Measurements from ENCODE around the gene PLA2G5. TPM values are rescaled to one million over a fixed set of nuclear protein-coding genes. Genes with fewer than 3 reads are reported as not detected.

The PLA2G5 gene
- total RNA-seq, 4 donors from 2014 or later = 17.7 to 46.2 (median 28.4) TPM

- H3K27me3 ChIP-seq = no peaks in the 10 kb centered on the region
- WGBS = 95% methylated on average over 2 of the region's 2 CpGs
- intact Hi-C loops (cut with DNase I) = no loop called here
- H3K4me1 ChIP-seq = peaks cover 42 to 61% (median 49%) of the 10 kb centered on the region in 4 donors
- peak overlapping the region in 2 of 4 donors; percentile 8 to 87 for H3K27ac ChIP-seq (replicated peaks in 1 of 4)
- H3K9me3 ChIP-seq = no peaks in the 10 kb centered on the region
- peak; percentile 47 for DNase-seq (ENCODE audit: extremely low spot score)
- no peak overlapping the region for H3K4me3 ChIP-seq
- peaks cover 0 to 25% (median 0%) of the 10 kb centered on the region in 4 donors for H3K36me3 ChIP-seq
- no peak for TF ChIP-seq POLR2AphosphoS5 (IDR thresholded peaks at IDR 0.05)
- TF ChIP-seq EP300 (IDR thresholded peaks at IDR 0.05) = no peak
- TF ChIP-seq, protein P1, sequence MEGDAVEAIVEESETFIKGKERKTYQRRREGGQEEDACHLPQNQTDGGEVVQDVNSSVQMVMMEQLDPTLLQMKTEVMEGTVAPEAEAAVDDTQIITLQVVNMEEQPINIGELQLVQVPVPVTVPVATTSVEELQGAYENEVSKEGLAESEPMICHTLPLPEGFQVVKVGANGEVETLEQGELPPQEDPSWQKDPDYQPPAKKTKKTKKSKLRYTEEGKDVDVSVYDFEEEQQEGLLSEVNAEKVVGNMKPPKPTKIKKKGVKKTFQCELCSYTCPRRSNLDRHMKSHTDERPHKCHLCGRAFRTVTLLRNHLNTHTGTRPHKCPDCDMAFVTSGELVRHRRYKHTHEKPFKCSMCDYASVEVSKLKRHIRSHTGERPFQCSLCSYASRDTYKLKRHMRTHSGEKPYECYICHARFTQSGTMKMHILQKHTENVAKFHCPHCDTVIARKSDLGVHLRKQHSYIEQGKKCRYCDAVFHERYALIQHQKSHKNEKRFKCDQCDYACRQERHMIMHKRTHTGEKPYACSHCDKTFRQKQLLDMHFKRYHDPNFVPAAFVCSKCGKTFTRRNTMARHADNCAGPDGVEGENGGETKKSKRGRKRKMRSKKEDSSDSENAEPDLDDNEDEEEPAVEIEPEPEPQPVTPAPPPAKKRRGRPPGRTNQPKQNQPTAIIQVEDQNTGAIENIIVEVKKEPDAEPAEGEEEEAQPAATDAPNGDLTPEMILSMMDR (IDR thresholded peaks at IDR 0.05) = no peak
Measured at GRCh38 chr1:20073256-20073655, 3.3 kb downstream of the PLA2G5 start.

DNA sequence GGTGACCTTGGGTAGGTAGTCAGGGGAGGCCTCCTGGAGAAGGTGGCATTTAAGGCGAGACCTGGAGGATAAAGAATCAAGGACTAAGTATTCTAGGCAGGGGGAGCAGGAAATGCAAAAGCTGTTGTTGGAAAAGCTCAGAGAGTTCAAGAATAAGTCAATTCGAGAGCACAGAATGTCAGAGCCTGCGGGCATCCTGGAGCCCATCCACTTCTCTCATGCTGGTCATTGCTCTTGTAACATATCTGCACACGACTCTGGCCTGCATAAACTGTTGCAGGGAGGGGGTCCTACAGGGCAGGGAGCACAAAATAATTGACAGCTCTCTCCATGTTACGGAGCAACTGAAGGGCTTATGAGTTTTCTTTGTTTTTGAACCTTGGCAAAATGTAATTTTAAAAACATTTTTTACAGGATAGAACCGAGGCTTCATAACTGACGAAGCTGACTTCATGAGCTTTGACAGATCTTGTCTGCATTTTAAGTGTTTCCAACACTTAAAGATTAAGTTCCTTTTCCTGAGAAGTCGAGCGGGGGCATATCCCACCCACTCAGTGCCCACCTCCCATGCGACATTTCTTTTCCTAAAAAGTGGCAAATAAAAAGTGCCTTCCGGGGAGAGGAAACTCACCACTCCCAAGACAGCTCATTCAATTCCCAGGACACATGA is 4.2 kb downstream of the PLA2G5 start:
- TF ChIP-seq EP300 (IDR thresholded peaks at IDR 0.05) (no peak), POLR2AphosphoS5 (IDR thresholded peaks at IDR 0.05) (no peak), POLR2A (IDR thresholded peaks at IDR 0.05; ENCODE audit: low read depth) (no peak)
- TF ChIP-seq, protein P1 (IDR thresholded peaks at IDR 0.05) = no peak
- Histone ChIP-seq H3K27ac (replicated peaks in 1 of 4) (peak overlapping the region in 3 of 4 donors; percentile 17 to 87 (median 30)), H3K4me1 (peaks cover 37 to 56% (median 43%) of the 10 kb centered on the region in 4 donors), H3K36me3 (peaks cover 0 to 28% (median 0%) of the 10 kb centered on the region in 4 donors), H3K4me3 (no peak overlapping the region), H3K27me3 (no peaks in the 10 kb centered on the region), H3K9me3 (no peaks in the 10 kb centered on the region)
- no peak for DNase-seq (ENCODE audit: extremely low spot score)
- 68% methylated on average over 11 of the region's 11 CpGs for WGBS
- intact Hi-C loops (cut with DNase I) = no loop called here

DNA sequence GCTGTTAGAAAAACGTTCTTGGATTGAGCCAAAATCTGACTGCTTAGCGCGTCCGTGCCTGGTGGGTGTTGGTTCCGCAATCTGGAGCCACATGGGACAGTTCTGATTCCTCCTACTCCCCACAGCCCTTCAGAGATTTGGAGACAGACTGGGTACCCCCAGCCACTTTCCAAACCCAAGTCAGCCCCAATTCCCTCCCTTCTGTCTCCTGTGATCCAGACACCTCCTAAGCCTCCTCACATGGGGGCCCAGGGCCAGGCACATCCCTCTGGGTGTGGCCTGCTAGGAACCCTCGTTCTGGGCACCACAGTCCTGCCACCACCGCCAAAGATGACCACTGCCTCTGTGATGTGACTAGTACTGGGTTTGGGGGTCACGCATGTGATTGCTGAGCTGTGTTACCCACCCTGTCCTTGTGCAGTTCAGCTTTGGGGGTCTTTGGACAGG is 4.8 kb downstream of the PLA2G5 start:
- Histone ChIP-seq H3K36me3 (peaks cover 0 to 28% (median 0%) of the 10 kb centered on the region in 4 donors), H3K4me1 (peaks cover 33 to 52% (median 39%) of the 10 kb centered on the region in 4 donors), H3K27ac (replicated peaks in 1 of 4) (peak overlapping the region in 2 of 4 donors; percentile 17 to 30), H3K9me3 (no peaks in the 10 kb centered on the region), H3K27me3 (no peaks in the 10 kb centered on the region), H3K4me3 (no peak overlapping the region)
- no peak for TF ChIP-seq POLR2AphosphoS5 (IDR thresholded peaks at IDR 0.05)
- no peak for TF ChIP-seq POLR2A (IDR thresholded peaks at IDR 0.05; ENCODE audit: low read depth)
- no peak for TF ChIP-seq EP300 (IDR thresholded peaks at IDR 0.05)
- TF ChIP-seq, protein P1 (IDR thresholded peaks at IDR 0.05) = no peak
- DNase-seq (ENCODE audit: extremely low spot score) = no peak
- intact Hi-C loops (cut with DNase I) = no loop called here
- 63% methylated on average over 8 of the region's 8 CpGs for WGBS

DNA sequence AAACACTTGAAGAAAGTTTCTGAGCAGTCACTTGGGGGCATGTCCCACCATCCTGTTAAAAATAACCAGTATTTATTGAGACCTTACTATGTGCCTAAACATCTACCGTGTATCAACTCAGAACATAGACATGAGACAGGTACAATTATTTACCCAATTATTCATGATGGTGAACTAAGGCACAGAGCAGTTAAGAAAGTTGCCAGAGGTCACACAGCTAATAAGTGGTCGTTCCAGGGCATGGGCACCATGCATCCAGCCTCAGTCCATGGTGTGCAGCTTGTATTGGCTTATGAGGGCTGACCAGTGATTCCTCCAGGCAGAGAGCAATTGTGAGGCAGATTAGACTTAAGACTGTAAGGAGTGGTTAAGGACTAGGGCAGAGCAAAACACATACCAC is 5.4 kb downstream of the PLA2G5 start:
- H3K36me3 ChIP-seq = peaks cover 0 to 28% (median 0%) of the 10 kb centered on the region in 4 donors
- no peaks in the 10 kb centered on the region for H3K27me3 ChIP-seq
- peaks cover 30 to 52% (median 38%) of the 10 kb centered on the region in 4 donors for H3K4me1 ChIP-seq
- intact Hi-C loops (cut with DNase I) = no loop called here
- H3K27ac ChIP-seq (replicated peaks in 1 of 4) = peak overlapping the region in 1 of 4 donors; percentile 30
- no peaks in the 10 kb centered on the region for H3K9me3 ChIP-seq
- no peak for DNase-seq (ENCODE audit: extremely low spot score)
- 84% methylated on average over 2 of the region's 2 CpGs for WGBS
- TF ChIP-seq, protein P1 (IDR thresholded peaks at IDR 0.05) = no peak
- no peak for TF ChIP-seq EP300 (IDR thresholded peaks at IDR 0.05)
- TF ChIP-seq POLR2A (IDR thresholded peaks at IDR 0.05; ENCODE audit: low read depth) = no peak
- TF ChIP-seq POLR2AphosphoS5 (IDR thresholded peaks at IDR 0.05) = no peak
- no peak overlapping the region for H3K4me3 ChIP-seq
